VCaP (cell line): ENCODE data around the gene KCTD15.

Source experiments
- H3K27ac ChIP-seq: fragments of 450-650 bp; 2 replicates; pipeline ENCODE4 v1.5.1; 2017
- TF ChIP-seq, protein P1 (sequence below): fragments of 450-650 bp; conservative IDR thresholded peaks from 2 replicates; pipeline ENCODE4 v1.5.1; 2017; ENCODE audit warnings: mild to moderate bottlenecking, moderate library complexity

KCTD15 gene

DNA sequence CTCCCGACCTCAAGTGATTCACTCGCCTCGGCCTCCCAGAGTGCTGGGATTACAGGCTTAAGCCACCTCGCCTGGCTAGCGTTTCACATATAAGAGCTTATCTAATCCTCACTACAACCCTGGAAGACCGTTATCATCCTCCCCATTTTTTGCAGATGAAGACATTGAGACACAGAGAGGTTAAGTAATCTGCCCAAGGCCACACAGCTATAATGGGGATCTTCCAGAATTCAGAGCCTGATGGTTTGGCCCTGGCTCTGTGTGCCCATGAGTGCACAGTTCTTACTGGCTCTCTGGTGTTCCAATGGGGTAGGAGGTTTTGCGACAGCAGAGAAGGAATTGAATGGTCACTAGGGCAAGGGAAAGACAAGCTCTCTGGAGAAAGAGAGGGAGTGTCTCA, 16.8 kb upstream of the KCTD15 start:
- H3K27ac ChIP-seq: no peak overlapping the region
- TF ChIP-seq, protein P1, sequence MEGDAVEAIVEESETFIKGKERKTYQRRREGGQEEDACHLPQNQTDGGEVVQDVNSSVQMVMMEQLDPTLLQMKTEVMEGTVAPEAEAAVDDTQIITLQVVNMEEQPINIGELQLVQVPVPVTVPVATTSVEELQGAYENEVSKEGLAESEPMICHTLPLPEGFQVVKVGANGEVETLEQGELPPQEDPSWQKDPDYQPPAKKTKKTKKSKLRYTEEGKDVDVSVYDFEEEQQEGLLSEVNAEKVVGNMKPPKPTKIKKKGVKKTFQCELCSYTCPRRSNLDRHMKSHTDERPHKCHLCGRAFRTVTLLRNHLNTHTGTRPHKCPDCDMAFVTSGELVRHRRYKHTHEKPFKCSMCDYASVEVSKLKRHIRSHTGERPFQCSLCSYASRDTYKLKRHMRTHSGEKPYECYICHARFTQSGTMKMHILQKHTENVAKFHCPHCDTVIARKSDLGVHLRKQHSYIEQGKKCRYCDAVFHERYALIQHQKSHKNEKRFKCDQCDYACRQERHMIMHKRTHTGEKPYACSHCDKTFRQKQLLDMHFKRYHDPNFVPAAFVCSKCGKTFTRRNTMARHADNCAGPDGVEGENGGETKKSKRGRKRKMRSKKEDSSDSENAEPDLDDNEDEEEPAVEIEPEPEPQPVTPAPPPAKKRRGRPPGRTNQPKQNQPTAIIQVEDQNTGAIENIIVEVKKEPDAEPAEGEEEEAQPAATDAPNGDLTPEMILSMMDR: no peak

DNA sequence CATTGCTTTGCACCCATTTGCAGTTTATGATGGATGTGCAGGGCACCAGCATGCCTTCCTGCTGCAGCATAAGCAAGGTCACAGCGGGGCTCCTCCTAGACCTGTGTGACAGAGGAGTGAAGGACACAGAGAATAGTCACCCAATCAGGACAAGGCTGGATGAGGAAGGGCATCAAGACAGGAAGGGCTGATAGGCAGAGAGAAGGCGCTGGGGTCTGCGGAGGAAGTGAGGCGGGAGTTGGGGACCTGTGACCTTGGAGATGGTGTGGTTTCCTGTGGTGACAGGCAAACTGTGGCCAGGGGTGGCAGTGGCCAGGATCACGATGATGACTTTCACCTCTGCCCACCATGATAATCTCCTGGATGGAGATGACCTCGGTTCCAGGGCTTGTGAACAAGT, 16.4 kb upstream of the KCTD15 start:
- H3K27ac ChIP-seq: no peak overlapping the region
- TF ChIP-seq, protein P1: no peak

DNA sequence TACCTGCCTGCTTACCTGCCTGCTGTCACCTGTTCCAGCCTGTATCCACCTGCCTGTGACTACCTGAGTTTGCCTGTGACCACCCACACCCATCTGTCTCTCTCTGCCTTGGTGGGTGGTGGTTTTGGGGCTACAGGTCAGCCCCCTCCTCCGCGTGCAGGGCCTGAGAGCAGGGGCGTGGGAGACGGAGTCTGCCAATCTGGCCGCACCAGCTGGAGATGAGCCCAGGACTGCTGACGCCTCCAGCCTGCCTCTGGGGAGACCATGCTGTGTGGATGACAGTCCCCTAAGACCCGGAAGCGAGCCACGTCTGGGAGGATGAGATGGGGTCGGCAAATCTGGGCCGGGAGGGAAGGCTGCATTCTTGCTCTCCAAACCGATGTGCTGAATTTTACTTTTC, 15.9 kb upstream of the KCTD15 start:
- TF ChIP-seq, protein P1: no peak

DNA sequence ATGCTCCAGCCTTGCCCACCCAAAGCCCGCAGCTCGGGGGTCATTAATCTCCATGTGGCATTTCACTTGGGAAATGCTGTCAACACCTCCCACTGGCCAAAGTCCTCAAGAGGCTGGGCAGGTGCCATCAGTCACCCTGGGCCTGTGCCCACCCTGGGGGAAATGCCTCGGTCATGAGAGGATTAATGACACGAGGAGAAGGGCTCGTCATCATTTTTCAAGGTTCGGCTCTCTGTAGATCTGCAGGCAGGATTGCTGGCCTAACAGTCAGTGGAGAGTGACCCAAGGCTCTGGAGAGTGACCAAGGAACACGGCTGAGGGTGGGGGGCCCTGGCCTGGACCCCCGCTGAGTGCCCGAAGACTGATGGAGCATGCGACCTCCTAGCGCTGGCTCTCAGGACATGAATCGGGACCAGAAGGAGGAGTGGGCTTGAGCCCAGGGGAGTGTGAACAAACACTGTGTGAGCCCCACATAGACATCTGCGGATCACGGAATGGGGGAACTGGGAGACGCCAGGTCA, 15.2 kb upstream of the KCTD15 start:
- H3K27ac ChIP-seq: no peak overlapping the region
- TF ChIP-seq, protein P1: no peak

More for the DNA sequence above, 15.9 kb upstream of the KCTD15 start:
- no peak overlapping the region for H3K27ac ChIP-seq

DNA sequence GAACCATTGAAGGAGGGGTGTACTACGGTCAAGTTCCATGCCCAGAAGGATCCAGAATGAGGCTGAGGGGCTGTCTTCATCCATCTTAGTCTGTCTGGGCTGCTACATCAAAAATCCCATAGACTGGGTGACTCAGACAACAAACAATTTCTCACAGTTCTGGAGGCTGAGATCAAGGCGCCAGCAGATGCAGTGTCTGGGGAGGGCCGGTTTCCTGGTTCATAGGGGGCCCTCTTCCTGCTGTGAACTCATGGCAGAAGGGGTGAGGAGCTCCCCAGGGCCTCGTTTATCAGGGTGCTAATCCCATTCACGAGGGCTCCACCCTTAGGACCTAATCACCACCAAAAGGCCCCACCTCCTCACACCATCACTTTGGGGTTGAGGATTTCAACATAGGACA, 14.7 kb upstream of the KCTD15 start:
- no peak overlapping the region for H3K27ac ChIP-seq
- TF ChIP-seq, protein P1: no peak

DNA sequence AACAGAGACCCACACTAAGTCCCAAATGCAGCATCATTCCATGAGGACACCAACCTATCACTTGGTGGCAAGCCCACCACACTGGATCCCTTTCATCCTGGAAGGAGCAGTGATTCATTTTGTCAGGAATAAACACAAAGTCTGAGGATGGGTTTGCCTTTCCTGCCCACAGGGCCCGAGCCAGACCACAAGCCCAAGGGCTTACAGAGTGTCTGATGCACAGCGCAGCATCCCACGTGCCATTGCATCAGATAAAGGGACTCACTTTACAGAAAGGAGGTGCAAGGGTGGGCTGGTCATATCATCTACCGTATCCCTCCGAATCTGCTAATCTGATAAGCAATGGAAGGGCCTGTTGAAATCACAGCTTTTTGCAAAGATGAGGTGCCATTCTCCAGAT, 12.2 kb upstream of the KCTD15 start:
- H3K27ac ChIP-seq: no peak overlapping the region
- TF ChIP-seq, protein P1: no peak

DNA sequence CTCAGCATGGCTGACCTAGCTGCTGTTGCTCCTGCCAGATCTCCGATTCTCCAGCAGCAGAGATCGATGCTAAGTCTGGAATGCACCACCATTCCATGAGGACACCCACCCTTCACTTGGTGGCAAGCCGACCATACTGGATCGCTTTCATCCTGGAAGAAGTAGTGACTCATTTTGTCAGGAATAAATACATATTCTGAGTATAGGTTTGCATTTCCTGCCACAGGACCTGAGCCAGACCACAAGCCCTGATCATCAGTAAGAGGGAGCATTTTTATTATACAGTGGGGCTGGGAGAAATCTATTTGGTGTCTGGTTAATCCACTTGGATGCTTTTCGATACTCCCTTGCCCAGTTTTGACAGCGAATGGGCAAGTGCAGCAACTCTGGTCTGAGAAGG, 10.9 kb upstream of the KCTD15 start:
- TF ChIP-seq, protein P1: no peak
- H3K27ac ChIP-seq: no peak overlapping the region

DNA sequence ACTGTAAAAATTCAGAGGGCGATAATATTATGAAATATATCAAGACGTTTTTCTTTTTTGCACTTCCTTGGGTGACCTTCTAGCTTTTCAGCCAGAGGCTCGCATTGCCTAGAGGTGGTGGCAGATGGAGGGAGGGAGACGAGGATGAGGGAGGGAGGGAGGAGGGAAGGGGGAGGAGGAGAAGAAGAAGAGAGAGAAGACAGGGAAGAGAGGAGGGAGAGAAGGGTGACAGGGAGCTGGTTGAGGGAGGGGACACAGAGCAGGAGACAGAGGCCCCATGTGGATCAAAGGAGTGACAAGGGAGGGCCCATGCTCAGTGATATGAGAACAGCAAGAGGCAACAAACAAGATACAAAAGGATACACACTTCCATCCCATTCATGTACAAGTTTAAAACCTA, 8.0 kb upstream of the KCTD15 start:
- H3K27ac ChIP-seq: no peak overlapping the region
- TF ChIP-seq, protein P1: no peak
